HG03460 (cell line): Measurements from ENCODE around the gene PIP5K1B.
A peak's percentile ranks its signal among the peaks of the same experiment; 100 is the strongest.

Experiments used
- ATAC-seq: cut with Tn5 transposase; IDR thresholded peaks from one replicate; pipeline ENCODE4 v1.9.1; 2021; ENCODE audit not compliant: unreplicated experiment

The PIP5K1B gene

DNA sequence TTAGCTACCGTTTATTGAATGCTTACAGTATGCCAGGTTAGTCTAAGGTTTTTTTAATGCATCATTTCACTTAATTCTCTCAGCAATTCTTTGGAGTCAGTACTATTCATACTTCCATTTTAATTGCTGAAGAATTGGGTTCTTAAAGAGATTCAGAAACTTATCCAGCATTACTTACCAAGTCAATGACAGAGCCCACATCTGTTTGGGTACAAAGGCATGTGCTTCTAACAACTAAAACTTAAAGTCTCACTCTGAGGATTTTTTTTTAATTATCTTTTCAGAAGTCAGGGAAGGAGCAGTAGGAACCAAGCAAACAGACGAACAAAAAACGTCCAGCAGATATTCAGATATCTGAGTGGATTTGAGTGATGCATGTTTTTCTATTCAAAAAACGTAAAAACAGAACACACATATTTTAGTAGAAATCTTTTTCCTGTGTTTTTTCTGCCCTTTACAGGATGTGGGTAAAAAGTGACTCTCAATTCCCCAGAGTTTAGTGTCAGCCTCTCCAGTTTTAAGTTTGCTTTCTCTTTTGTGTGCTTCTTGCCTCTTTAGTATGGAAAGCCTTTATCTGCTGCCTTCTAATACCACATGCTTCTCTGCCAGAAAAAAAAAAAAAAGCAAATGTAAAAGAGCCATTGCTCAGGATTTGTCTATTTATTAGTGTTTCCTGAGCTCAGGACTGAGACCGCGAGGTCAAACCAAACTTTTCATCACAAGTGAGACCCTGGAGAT, 190.9 kb downstream of the PIP5K1B start:
- ATAC-seq = peak; percentile 88

DNA sequence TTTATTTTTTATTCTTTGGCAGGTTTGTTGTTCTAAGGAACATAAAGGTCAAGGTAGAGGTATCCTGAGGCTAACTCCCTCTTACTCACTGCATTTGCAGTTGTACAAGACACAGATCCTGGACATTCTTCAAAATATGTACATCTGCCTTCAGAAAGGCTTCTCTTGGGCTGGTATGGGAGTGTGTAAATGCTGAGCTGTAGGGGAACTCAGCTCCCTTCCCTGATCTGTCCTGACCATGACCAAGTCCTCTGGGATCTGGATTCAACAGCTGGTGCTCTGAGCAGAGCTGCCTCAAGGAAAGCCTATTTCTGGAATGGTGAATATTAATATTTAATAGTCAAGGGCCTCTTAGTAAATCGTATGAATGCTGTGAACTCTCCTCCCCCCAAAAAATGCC, 191.4 kb downstream of the PIP5K1B start:
- peak; percentile 25 for ATAC-seq

DNA sequence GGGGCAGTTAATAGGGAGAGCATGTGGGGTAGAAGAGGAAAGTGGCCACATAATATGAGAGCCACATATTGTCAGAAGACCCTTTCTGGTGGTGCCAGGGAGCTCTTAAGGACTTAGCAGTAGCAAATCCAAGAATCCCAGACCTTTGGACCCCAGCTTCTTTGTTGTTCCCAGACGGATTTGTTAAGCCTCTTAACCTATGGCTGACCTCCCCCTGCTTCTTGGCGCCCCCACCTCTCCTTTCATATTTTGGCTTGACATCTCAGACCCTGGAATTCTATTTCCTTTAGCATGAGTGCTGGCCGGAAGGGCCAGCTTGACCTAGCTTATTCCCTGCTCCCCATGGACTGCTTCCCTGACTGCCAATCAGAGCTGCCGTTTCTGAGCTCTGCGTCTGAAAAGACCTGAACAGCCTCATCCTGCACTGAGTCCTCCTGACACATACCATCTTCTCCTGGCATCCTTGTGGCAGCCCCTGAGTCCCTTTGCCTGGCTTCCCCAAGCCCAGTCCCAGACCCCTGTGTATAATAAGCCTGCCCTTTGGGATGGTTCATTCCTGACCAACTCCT, 192.6 kb downstream of the PIP5K1B start:
- no peak for ATAC-seq

GRCh38 chr9:68898781-68899439, 193.9 kb downstream of the PIP5K1B start:
- no peak for ATAC-seq

DNA sequence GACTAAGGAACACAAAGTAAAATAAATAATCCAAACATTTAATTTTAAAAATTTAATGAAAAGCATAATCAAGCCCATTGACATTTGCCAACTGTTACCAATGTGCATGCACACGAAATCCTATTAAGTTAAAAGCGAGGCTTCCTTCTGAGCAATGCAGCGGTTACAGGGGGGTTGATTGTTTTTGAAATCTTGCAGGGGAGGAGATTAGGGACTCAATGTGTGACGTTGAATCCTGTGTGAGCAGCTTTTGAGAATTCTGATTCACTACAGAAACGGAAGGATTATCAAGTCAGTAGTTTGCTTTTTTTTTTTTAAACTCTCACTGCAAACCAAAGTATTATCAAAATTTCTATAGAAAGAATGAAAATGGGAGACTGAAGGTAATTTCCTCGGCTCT, 199.4 kb downstream of the PIP5K1B start:
- no peak for ATAC-seq

GRCh38 chr9:68905129-68905528, 200.1 kb downstream of the PIP5K1B start:
- no peak for ATAC-seq

- no peak for ATAC-seq
Measured at GRCh38 chr9:68907910-68908309, 202.9 kb downstream of the PIP5K1B start.

DNA sequence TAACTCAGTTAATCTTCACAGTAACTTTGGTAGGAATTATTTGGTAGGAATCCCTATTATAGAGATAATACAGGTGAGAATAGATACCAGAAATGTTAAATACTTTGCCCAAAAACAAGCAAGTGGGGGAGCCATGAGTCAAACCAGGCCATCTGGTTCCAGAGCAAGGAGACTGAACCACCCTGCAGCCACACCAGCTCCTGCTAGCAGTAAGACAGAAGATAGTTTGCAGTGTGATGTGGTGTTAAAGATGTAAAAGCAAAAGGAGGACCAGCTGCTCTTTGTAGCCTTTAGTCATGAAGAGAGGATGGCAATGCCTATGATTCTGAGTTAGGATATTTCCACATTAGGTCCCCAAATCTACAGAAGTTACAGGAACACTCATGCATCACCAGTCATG, 207.5 kb downstream of the PIP5K1B start:
- ATAC-seq = no peak

DNA sequence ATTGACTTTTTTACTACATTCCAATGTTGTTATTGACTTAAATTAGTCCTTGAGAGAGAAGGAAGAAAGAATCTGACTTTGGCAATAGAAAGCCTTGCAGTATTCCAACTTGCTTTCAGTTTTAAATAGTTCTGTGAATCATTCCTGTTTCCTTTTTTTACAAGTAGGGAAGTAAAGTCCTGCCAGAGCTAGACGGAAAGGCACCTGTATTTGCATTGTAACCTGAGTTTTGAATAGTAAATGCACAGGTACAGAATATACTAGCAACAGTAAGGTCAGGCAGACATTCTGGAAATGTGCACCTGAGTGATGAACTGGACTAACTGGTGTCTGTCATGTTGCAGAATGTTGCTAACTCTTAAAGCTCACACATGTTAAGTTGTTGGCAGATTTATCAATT, 208.0 kb downstream of the PIP5K1B start:
- no peak for ATAC-seq

DNA sequence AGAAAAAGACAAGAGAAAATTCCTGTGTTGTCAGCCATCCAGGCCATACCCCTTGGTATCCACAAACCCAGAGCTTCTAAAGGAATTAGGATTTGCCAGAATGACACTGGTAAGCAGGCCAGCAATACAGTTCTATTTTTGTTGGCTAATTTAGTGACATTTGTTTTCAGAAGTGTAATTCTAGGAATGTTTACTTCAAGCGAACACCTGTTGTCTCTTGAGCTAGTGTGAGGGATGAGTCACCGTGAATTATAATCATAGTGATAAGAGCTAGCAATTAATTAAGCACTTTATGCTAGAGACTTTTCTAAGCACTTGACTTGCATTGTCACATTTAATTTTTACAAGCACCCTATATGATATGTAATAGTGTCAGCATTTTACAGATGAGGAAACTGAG, 209.7 kb downstream of the PIP5K1B start:
- ATAC-seq = no peak

- peak; percentile 58 for ATAC-seq
Measured at GRCh38 chr9:68919661-68920060, 214.6 kb downstream of the PIP5K1B start.

DNA sequence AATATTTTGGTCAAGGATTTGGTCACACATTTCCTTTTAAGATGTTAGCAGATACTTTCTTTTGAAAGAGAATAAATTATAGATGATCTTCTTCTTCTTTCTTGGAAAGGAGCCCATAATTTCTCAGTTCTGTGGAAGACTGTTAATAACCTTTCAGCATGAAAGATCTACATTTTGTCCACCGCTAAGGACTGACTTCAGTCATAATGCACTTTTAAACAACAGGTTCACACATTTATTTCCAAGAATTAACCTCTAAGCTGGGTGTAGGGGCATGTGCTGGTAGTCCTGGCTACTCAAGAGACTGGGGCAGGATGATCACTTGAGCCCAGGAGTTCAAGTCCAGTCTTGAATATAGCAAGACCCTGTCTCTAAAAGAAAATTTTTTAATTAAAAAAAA, 215.9 kb downstream of the PIP5K1B start:
- no peak for ATAC-seq

DNA sequence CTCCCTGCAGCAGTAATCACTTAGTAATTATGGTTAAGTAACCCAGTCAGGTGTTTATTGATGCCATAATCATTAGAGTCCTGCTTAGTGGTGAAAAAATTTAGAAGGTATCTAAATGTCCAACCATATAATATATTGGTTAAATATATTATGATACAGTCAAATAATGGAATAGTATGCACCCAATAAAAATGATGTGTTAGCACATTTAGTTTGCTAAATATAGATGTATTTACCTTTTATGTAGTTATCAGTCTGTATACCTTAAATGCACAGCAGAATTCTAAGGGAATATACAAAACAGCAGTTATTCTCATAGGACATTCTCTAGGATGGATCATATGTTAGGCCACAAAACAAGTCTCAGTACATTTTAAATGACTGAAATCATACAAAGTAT, 218.4 kb downstream of the PIP5K1B start:
- ATAC-seq = no peak

- ATAC-seq = no peak
Measured at GRCh38 chr9:68925175-68925574, 220.1 kb downstream of the PIP5K1B start.

GRCh38 chr9:68927165-68927564, 222.1 kb downstream of the PIP5K1B start:
- ATAC-seq = no peak

GRCh38 chr9:68931821-68932220, 226.8 kb downstream of the PIP5K1B start:
- no peak for ATAC-seq

- no peak for ATAC-seq
Measured at GRCh38 chr9:68932458-68932857, 227.4 kb downstream of the PIP5K1B start.

DNA sequence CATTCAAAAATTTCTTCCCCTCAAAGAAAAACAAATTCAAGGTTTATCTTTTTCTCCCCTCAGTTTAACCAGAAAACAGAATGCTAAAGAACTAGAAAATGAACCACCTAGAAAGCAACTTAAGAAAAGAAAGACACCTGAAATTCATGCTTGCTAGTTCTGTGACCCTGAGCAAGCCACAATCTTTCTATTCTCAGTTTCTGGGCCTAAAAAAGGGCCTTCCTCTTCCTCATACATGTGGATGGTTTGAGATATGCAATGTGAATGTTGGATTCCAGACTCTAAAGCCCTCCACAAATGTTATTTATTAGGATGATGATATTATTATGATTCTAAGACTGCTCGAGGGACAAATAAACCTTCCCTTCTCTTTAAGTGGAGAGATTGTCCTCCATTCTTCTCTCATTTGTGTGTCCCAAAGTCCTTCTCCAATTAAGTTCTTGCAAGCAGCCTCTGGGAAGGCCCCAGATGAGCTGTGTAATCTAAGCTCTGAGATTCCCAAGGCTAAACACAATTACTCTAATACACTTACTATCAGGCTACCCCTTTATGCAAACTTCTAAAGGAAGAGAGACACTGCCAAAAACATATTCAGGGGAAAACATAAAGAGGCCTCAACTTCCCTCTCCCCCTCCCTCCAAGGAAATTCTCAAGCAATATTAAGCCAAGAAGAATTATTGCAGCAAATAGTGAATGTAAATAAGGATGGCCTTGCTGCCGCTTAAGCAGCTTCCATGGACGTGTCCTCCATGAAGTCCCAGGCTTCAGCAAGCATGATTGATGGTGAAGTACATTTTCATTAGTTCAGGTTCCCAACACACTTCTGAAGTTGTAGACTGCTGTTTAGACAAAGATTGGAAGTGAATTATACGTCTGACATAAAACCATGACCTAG, 228.6 kb downstream of the PIP5K1B start:
- ATAC-seq = peak; percentile 95

DNA sequence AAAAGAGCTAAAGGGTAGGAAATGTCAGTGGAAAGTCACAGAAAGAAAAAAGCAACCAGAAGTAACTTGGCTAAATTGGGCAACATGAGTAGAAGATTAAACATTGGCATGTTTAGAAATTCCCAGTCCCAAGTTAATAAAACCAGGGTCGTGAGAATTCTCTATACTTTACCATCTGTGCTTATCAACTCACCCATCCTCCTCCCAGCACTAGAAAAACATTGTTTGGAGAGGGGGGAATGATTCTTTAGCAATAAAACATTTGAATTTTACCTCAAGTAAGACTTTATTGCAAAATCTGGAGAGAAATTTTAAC, 229.2 kb downstream of the PIP5K1B start:
- ATAC-seq = no peak

- no peak for ATAC-seq
Measured at GRCh38 chr9:68940573-68940972, 235.5 kb downstream of the PIP5K1B start.

- ATAC-seq = no peak
Measured at GRCh38 chr9:68941780-68942459, 236.9 kb downstream of the PIP5K1B start.
